GM21381 (cell line): ENCODE data around the gene OTUD3.
A peak's percentile ranks its signal among the peaks of the same experiment; 100 is the strongest.
"Not testable (repeated sequence)": the region's sequence is repeated elsewhere in the genome, so short reads cannot be mapped to it uniquely, and the experiment has no call there.

Experiments used
- ATAC-seq: cut with Tn5 transposase; IDR thresholded peaks from one replicate; pipeline ENCODE4 v1.9.1; 2021; ENCODE audit warnings: mild to moderate bottlenecking, moderate library complexity; ENCODE audit not compliant: unreplicated experiment

Gene OTUD3

GRCh38 chr1:19882111-19883071 is at the start of gene OTUD3:
TSS of gene OTUD3 (plus strand) at chr1:19882395. CDS start at chr1:19882514, 119 bp downstream.
- ATAC-seq = peak; percentile 81

- no peak for ATAC-seq
These were observed 46.6 kb upstream of the OTUD3 start for GRCh38 chr1:19835578-19835977.

GRCh38 chr1:19837866-19838265 is 44.3 kb upstream of the OTUD3 start:
- ATAC-seq = no peak

- ATAC-seq = no peak
These were observed 42.0 kb upstream of the OTUD3 start for GRCh38 chr1:19840228-19840627.

GRCh38 chr1:19844731-19845495 is 37.3 kb upstream of the OTUD3 start:
- ATAC-seq = no peak

- no peak for ATAC-seq
These were observed 36.6 kb upstream of the OTUD3 start for GRCh38 chr1:19845555-19845954.

- ATAC-seq = no peak
These were observed 35.9 kb upstream of the OTUD3 start for GRCh38 chr1:19846338-19846737.

- ATAC-seq = not testable (repeated sequence)
These were observed 34.9 kb upstream of the OTUD3 start for GRCh38 chr1:19847334-19847733.

GRCh38 chr1:19849307-19849706 is 32.9 kb upstream of the OTUD3 start:
- ATAC-seq = not testable (repeated sequence)

GRCh38 chr1:19850214-19850613 is 32.0 kb upstream of the OTUD3 start:
- ATAC-seq = no peak

- ATAC-seq = no peak
These were observed 30.2 kb upstream of the OTUD3 start for GRCh38 chr1:19852036-19852435.

GRCh38 chr1:19854866-19855265 is 27.3 kb upstream of the OTUD3 start:
- no peak for ATAC-seq

- ATAC-seq = no peak
These were observed 23.3 kb upstream of the OTUD3 start for GRCh38 chr1:19858893-19859292.

- no peak for ATAC-seq
These were observed 22.3 kb upstream of the OTUD3 start for GRCh38 chr1:19859876-19860275.

- ATAC-seq = no peak
These were observed 21.8 kb upstream of the OTUD3 start for GRCh38 chr1:19860418-19860817.

- no peak for ATAC-seq
These were observed 21.2 kb upstream of the OTUD3 start for GRCh38 chr1:19861034-19861433.

GRCh38 chr1:19861842-19862530 is 20.2 kb upstream of the OTUD3 start:
- ATAC-seq = no peak

- ATAC-seq = no peak
These were observed 19.3 kb upstream of the OTUD3 start for GRCh38 chr1:19862944-19863343.

GRCh38 chr1:19864570-19865160 is 17.5 kb upstream of the OTUD3 start:
- ATAC-seq = no peak

- ATAC-seq = no peak
These were observed 16.2 kb upstream of the OTUD3 start for GRCh38 chr1:19866029-19866428.

- no peak for ATAC-seq
These were observed 15.4 kb upstream of the OTUD3 start for GRCh38 chr1:19866758-19867157.
